Measurements from ENCODE around the gene KATNB1.

Gene KATNB1

DNA sequence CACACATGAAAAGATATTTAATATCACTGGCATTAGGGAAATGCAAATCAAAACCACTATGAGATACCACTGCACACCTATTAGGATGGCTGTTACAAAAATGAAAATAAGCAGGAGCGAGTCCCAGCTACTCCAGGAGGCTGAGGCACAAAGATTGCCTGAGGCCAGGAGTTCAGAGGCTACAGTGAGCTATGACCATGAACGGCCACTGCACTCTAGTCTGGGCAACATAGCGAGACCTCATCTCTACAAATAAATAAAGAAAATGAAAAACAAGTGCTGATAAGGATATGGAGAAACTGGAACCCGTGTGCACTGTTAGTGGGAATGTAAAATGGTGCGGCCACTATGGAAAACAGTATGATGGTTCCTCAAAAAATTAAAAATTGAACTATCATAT is 43.1 kb downstream of the KATNB1 start:
- no peak for TF ChIP-seq TAF1 (IDR thresholded peaks at IDR 0.05; ENCODE audit: borderline replicate concordance, insufficient read depth, low read length)

DNA sequence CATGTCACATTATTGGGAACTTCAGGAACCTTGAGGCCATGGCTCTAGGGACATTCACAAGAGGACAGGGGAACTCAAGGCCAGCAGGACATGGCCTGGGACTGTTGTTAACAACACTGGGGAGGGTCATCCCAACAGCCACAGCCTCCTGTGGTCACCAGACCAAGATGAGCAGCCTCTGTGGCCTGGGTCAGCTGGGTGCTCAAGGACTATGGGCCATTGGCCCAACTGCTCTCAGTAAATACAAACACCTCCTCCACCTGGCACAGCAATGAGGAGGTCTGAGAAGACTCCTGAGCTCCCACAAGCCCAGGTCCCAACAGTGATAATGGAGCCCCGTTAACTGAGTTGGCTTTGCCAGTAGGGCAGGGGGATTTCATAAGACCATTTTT is 45.8 kb downstream of the KATNB1 start:
- TF ChIP-seq FOXP2 (optimal IDR thresholded peaks at IDR 0.05; ENCODE audit: borderline replicate concordance, extremely low read depth, extremely low read length, insufficient read depth), result no peak
- no peak for TF ChIP-seq SIN3A (IDR thresholded peaks at IDR 0.05; ENCODE audit: borderline replicate concordance, insufficient read depth, low read length)
- TF ChIP-seq, protein P1, sequence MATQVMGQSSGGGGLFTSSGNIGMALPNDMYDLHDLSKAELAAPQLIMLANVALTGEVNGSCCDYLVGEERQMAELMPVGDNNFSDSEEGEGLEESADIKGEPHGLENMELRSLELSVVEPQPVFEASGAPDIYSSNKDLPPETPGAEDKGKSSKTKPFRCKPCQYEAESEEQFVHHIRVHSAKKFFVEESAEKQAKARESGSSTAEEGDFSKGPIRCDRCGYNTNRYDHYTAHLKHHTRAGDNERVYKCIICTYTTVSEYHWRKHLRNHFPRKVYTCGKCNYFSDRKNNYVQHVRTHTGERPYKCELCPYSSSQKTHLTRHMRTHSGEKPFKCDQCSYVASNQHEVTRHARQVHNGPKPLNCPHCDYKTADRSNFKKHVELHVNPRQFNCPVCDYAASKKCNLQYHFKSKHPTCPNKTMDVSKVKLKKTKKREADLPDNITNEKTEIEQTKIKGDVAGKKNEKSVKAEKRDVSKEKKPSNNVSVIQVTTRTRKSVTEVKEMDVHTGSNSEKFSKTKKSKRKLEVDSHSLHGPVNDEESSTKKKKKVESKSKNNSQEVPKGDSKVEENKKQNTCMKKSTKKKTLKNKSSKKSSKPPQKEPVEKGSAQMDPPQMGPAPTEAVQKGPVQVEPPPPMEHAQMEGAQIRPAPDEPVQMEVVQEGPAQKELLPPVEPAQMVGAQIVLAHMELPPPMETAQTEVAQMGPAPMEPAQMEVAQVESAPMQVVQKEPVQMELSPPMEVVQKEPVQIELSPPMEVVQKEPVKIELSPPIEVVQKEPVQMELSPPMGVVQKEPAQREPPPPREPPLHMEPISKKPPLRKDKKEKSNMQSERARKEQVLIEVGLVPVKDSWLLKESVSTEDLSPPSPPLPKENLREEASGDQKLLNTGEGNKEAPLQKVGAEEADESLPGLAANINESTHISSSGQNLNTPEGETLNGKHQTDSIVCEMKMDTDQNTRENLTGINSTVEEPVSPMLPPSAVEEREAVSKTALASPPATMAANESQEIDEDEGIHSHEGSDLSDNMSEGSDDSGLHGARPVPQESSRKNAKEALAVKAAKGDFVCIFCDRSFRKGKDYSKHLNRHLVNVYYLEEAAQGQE (IDR thresholded peaks at IDR 0.05; ENCODE audit: insufficient read depth in 1 of 2, low read depth in 2 of 2, low read length in 2 of 2), result no peak
- no peak for TF ChIP-seq TAF1 (IDR thresholded peaks at IDR 0.05; ENCODE audit: borderline replicate concordance, insufficient read depth, low read length)
- no peak for TF ChIP-seq POLR2AphosphoS5 (IDR thresholded peaks at IDR 0.05; ENCODE audit: low read depth, low read length)

DNA sequence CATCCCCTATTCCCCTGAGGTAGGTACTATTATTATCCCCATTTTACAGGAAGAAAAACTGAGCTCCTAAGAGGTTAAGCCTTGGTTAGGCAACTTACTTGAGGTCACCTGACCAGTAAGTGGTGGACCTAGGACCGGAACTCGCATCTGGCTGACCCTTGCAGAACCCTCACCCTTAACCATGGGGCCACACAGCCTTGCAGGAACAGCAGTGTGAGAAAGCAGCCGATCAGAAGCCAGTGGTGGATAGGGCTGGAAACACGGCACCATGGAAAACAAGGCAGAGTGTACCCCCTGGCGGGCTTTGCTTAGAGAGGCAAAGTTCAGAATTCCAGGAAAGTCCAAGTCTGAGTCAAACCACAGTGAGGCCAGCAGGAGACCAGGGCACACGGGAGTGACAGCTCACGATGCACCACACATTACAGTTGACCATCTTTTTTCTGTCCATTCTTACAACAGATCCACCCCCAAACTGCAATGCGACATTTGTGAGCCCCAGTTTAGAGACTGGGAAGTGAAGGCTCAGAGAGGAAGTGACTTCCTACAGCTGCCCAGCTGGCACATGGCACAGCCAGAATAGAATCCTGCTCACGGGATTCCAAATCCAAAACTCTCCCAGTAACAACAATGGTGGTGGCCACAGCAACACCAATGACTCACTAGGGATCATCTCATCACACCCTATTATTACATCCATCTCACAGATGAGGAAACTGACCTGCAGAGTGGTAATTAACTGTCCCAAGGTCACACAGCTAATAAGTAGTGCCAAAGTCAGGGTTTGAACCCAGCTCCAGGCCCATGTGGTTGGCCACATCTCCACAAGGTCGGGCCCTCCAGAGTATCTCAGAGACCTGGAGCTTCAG is 46.4 kb downstream of the KATNB1 start:
- no peak for TF ChIP-seq POLR2AphosphoS5 (IDR thresholded peaks at IDR 0.05; ENCODE audit: low read depth, low read length)
- TF ChIP-seq SIN3A (IDR thresholded peaks at IDR 0.05; ENCODE audit: borderline replicate concordance, insufficient read depth, low read length), result no peak
- TF ChIP-seq, protein P1 (IDR thresholded peaks at IDR 0.05; ENCODE audit: insufficient read depth in 1 of 2, low read depth in 2 of 2, low read length in 2 of 2), result no peak

DNA sequence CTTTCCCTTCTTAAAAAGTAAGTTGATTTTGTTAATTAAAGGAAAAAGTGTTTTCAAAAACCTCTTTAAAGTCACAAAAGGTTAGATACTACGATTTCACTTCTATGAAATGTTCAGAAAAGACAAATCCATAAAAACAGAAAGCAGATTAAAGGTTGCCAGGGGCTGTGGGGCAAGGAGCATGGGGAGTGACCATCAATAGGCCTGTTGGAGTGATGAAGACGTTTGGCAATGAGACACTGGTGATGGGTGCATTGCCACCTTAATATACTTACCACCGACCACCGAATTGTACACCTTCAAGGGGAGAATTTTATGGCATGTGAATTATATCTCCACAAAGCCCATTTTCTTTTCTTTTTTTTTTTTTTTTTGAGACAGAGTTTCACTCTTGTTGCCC is 47.5 kb downstream of the KATNB1 start:
- TF ChIP-seq, protein P1 (IDR thresholded peaks at IDR 0.05; ENCODE audit: insufficient read depth in 1 of 2, low read depth in 2 of 2, low read length in 2 of 2), result no peak
- TF ChIP-seq POLR2AphosphoS5 (IDR thresholded peaks at IDR 0.05; ENCODE audit: low read depth, low read length) (no peak), TAF1 (IDR thresholded peaks at IDR 0.05; ENCODE audit: borderline replicate concordance, insufficient read depth, low read length) (no peak)

DNA sequence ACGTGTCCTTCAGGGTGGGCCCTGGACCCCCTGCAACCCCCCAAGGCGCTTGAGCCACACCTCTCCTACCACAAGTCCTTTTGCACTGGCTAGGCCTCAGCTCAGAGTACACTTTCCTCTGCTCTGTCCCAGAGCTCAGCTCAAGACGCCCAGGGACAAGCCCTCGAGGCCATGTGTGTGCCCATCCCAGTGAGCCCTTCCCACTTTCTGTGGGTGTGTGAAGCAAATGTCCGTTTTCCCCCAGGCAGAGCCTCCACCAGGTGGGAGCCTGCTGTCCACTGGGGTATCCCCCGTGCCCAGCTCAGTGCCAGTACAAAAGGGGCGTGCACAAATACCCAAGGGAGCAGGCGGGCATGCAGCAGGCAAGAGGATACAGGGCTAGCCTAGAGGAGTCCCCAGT is 48.3 kb downstream of the KATNB1 start:
- no peak for TF ChIP-seq POLR2AphosphoS5 (IDR thresholded peaks at IDR 0.05; ENCODE audit: low read depth, low read length)

DNA sequence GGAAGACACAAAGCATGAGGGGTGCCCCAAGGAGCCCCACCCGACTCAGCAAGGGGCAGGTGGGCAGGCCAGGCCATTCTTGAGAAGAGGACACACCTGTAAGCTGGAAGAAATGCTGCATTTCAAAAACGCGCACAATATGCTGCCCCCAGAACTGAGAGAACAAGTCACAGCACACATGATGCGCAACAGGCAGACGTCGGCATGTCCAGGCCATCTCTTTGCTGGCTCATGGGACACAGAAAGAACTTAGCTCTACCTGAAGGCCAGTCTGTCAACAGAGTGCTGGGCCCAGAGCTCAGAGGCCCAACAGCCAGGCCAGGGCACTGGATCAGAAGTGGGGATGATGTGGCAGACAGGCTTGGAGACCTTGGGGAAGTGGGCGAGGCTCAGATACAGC is 48.8 kb downstream of the KATNB1 start:
- no peak for TF ChIP-seq FOXP2 (optimal IDR thresholded peaks at IDR 0.05; ENCODE audit: borderline replicate concordance, extremely low read depth, extremely low read length, insufficient read depth)
- no peak for TF ChIP-seq POLR2AphosphoS5 (IDR thresholded peaks at IDR 0.05; ENCODE audit: low read depth, low read length)
- TF ChIP-seq, protein P1 (IDR thresholded peaks at IDR 0.05; ENCODE audit: insufficient read depth in 1 of 2, low read depth in 2 of 2, low read length in 2 of 2), result no peak
- no peak for TF ChIP-seq SIN3A (IDR thresholded peaks at IDR 0.05; ENCODE audit: borderline replicate concordance, insufficient read depth, low read length)
- TF ChIP-seq TAF1 (IDR thresholded peaks at IDR 0.05; ENCODE audit: borderline replicate concordance, insufficient read depth, low read length), result no peak

Measured in PFSK-1 (cell line).